ENCODE measurements around the gene TUBG2. TPM values are rescaled to one million over a fixed set of nuclear protein-coding genes. Genes with fewer than 3 reads are reported as not detected.

TUBG2 gene
- polyA plus RNA-seq, 1 donor from 2014 or later: 24.9 TPM

DNA sequence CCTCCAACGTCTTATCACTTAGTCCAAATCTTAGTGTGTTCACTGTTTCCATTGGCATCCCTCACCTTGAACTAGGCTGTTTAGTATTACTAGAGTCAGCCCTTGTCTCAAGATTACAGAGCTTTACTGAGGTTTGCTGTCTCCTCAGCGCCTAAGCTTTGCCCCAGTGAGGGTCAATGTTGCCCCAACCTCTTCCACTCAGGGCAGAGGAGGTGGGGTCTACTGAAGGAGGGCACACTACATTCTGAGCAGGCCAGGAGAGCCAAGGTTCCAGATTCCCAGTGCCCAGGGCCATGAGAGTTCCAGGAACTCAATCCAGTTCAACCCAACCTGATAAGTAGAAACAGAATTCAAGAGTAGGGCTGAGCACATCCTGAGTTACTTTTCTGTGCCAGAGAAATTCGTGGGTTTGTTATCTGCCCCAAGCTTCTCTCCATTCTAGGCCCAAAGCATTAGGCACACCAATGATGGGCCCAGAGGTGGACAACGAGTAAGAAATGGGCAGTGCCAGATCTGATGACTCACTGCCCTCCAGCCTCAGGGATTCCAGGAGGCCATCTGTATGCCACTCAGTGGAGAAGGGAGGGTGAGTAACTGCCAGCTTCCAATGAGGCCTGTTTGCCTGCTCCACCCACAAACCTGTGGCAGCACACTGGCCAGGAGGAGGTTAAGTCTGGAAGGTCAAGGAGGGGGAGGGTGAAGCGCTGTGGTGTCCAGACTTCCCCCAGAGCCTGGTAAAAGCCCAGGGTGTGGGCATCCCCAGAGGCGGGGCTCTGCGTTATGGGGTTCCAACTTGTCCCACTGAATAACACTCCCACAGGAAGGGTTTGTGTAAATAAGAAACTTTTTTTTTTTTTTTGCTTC is 8.2 kb downstream of the TUBG2 start:
- Histone ChIP-seq H3K36me3 (ENCODE audit: insufficient read depth, low read length) (no peaks in the 10 kb centered on the region), H3F3A (ENCODE audit: insufficient read depth, low read length, poor library complexity, severe bottlenecking) (no peaks in the 10 kb centered on the region), H3K4me3 (ENCODE audit: low read length) (no peak overlapping the region), H3K9me2 (ENCODE audit: insufficient read depth, low read length) (no peaks in the 10 kb centered on the region), H3K9ac (ENCODE audit: low read length) (no peak overlapping the region), H3K27me3 (ENCODE audit: insufficient read depth, low read depth, low read length) (no peaks in the 10 kb centered on the region), H3K9me3 (ENCODE audit: low read length) (no peaks in the 10 kb centered on the region), H3K4me2 (ENCODE audit: low read length) (no peak overlapping the region), H2AFZ (ENCODE audit: low read depth, low read length) (no peak overlapping the region), H3K79me2 (replicated peaks; ENCODE audit: insufficient read depth, low read length) (no peaks in the 10 kb centered on the region), H3K27ac (ENCODE audit: low read length) (no peak overlapping the region), H4K20me1 (ENCODE audit: insufficient read depth) (no peaks in the 10 kb centered on the region)
- TF ChIP-seq EZH2 (IDR thresholded peaks at IDR 0.05; ENCODE audit: borderline replicate concordance, insufficient read depth, low read length, poor library complexity, severe bottlenecking) (no peak), REST (IDR thresholded peaks at IDR 0.05; ENCODE audit: borderline replicate concordance) (no peak), POLR2AphosphoS5 (IDR thresholded peaks at IDR 0.05) (no peak), SMC3 (conservative IDR thresholded peaks at IDR 0.05; ENCODE audit: poor library complexity) (no peak), EP300 (conservative IDR thresholded peaks at IDR 0.05; ENCODE audit: poor library complexity, severe bottlenecking) (no peak), MXI1 (conservative IDR thresholded peaks at IDR 0.05; ENCODE audit: poor library complexity, severe bottlenecking) (no peak), TAF1 (IDR thresholded peaks at IDR 0.05; ENCODE audit: low read depth) (no peak), RAD21 (conservative IDR thresholded peaks at IDR 0.05) (no peak)
- TF ChIP-seq, protein P1, sequence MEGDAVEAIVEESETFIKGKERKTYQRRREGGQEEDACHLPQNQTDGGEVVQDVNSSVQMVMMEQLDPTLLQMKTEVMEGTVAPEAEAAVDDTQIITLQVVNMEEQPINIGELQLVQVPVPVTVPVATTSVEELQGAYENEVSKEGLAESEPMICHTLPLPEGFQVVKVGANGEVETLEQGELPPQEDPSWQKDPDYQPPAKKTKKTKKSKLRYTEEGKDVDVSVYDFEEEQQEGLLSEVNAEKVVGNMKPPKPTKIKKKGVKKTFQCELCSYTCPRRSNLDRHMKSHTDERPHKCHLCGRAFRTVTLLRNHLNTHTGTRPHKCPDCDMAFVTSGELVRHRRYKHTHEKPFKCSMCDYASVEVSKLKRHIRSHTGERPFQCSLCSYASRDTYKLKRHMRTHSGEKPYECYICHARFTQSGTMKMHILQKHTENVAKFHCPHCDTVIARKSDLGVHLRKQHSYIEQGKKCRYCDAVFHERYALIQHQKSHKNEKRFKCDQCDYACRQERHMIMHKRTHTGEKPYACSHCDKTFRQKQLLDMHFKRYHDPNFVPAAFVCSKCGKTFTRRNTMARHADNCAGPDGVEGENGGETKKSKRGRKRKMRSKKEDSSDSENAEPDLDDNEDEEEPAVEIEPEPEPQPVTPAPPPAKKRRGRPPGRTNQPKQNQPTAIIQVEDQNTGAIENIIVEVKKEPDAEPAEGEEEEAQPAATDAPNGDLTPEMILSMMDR (IDR thresholded peaks at IDR 0.05; ENCODE audit: poor library complexity, severe bottlenecking): no peak

DNA sequence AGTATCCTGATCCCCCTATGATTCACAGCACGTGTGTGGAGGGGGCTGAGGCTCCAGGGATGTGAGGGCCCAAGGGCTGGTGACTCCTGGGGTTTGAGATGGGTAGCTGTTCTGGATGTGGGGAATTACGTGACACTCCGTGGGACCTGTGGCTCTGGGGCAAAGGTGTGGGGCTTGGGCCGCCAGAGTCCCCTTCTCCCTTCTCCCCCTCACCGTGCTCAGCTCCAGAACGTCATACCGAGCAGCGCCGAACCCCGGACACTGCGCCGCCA is 10.6 kb downstream of the TUBG2 start:
- H3K9me3 ChIP-seq (ENCODE audit: low read length): no peaks in the 10 kb centered on the region

More for the DNA sequence above, 10.6 kb downstream of the TUBG2 start:
- Histone ChIP-seq H3K4me2 (ENCODE audit: low read length) (no peak overlapping the region), H2AFZ (ENCODE audit: low read depth, low read length) (no peak overlapping the region), H3K79me2 (replicated peaks; ENCODE audit: insufficient read depth, low read length) (no peaks in the 10 kb centered on the region), H3K27ac (ENCODE audit: low read length) (no peak overlapping the region), H3K36me3 (ENCODE audit: insufficient read depth, low read length) (no peaks in the 10 kb centered on the region), H3K27me3 (ENCODE audit: insufficient read depth, low read depth, low read length) (no peaks in the 10 kb centered on the region), H3F3A (ENCODE audit: insufficient read depth, low read length, poor library complexity, severe bottlenecking) (no peaks in the 10 kb centered on the region), H3K9me2 (ENCODE audit: insufficient read depth, low read length) (no peaks in the 10 kb centered on the region), H3K9ac (ENCODE audit: low read length) (no peak overlapping the region), H4K20me1 (ENCODE audit: insufficient read depth) (no peaks in the 10 kb centered on the region), H3K4me3 (ENCODE audit: low read length) (no peak overlapping the region)
- TF ChIP-seq SMC3 (conservative IDR thresholded peaks at IDR 0.05; ENCODE audit: poor library complexity) (no peak), TAF1 (IDR thresholded peaks at IDR 0.05; ENCODE audit: low read depth) (no peak), EZH2 (IDR thresholded peaks at IDR 0.05; ENCODE audit: borderline replicate concordance, insufficient read depth, low read length, poor library complexity, severe bottlenecking) (no peak), REST (IDR thresholded peaks at IDR 0.05; ENCODE audit: borderline replicate concordance) (no peak), RAD21 (conservative IDR thresholded peaks at IDR 0.05) (no peak), EP300 (conservative IDR thresholded peaks at IDR 0.05; ENCODE audit: poor library complexity, severe bottlenecking) (no peak), POLR2AphosphoS5 (IDR thresholded peaks at IDR 0.05) (no peak), MXI1 (conservative IDR thresholded peaks at IDR 0.05; ENCODE audit: poor library complexity, severe bottlenecking) (no peak)
- TF ChIP-seq, protein P1 (IDR thresholded peaks at IDR 0.05; ENCODE audit: poor library complexity, severe bottlenecking): no peak

Measured in neural cell (in vitro differentiated cells).